ENCODE results near the gene MAN2A2.

- TF ChIP-seq GATA2 (IDR thresholded peaks at IDR 0.05; ENCODE audit: low read depth, low read length): no peak
- TF ChIP-seq GATA3 (IDR thresholded peaks at IDR 0.05; ENCODE audit: low read depth, low read length): no peak
Measured at GRCh38 chr15:90878660-90879059, 24.4 kb upstream of the MAN2A2 start.

Data from SH-SY5Y (cell line).